OCI-LY1 (cell line): ENCODE data around the gene NASP.

ENCODE experiments used
- EZH2 ChIP-seq: fragments of 200-600 bp; sonication (generic), shearing (Covaris generic); IDR thresholded peaks from 2 replicates; pipeline ENCODE4 v1.8.0; 2017; ENCODE audit warnings: borderline replicate concordance, mixed run types, mild to moderate bottlenecking, antibody characterized with exemption, low read length, moderate library complexity, mixed read lengths
- TF ChIP-seq, protein P1 (sequence below): fragments of 200-600 bp; sonication (generic), shearing (Covaris generic); IDR thresholded peaks from 2 replicates; pipeline ENCODE4 v1.5.1; 2017; ENCODE audit warnings: mild to moderate bottlenecking, antibody characterized with exemption, low read length, moderate library complexity, mixed read lengths

DNA sequence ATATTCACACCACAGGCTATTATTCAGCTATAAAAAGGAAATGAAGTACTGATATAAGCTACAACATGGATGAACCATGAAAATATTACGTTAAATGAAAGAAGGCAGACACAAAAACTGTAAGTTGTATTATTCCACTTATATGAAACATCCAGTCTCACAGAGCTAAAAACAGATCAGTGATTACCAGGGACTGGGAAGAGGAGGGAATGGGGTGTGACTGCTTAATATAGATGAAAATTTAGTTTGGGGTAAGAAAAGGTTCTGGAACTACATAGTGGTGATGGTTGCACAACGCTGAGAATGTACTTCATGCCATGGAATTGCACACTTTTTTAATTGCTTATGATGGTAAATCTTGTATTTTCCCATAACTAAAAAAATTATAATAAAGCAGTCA, 83.0 kb downstream of the NASP start:
- TF ChIP-seq, protein P1, sequence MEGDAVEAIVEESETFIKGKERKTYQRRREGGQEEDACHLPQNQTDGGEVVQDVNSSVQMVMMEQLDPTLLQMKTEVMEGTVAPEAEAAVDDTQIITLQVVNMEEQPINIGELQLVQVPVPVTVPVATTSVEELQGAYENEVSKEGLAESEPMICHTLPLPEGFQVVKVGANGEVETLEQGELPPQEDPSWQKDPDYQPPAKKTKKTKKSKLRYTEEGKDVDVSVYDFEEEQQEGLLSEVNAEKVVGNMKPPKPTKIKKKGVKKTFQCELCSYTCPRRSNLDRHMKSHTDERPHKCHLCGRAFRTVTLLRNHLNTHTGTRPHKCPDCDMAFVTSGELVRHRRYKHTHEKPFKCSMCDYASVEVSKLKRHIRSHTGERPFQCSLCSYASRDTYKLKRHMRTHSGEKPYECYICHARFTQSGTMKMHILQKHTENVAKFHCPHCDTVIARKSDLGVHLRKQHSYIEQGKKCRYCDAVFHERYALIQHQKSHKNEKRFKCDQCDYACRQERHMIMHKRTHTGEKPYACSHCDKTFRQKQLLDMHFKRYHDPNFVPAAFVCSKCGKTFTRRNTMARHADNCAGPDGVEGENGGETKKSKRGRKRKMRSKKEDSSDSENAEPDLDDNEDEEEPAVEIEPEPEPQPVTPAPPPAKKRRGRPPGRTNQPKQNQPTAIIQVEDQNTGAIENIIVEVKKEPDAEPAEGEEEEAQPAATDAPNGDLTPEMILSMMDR, result no peak
- no peak for TF ChIP-seq EZH2
